GM21447 (cell line): ENCODE results near the gene DMBT1.

Source experiments
- ATAC-seq: cut with Tn5 transposase; IDR thresholded peaks from one replicate; pipeline ENCODE4 v1.9.1; 2021; ENCODE audit not compliant: unreplicated experiment

DMBT1 gene

DNA sequence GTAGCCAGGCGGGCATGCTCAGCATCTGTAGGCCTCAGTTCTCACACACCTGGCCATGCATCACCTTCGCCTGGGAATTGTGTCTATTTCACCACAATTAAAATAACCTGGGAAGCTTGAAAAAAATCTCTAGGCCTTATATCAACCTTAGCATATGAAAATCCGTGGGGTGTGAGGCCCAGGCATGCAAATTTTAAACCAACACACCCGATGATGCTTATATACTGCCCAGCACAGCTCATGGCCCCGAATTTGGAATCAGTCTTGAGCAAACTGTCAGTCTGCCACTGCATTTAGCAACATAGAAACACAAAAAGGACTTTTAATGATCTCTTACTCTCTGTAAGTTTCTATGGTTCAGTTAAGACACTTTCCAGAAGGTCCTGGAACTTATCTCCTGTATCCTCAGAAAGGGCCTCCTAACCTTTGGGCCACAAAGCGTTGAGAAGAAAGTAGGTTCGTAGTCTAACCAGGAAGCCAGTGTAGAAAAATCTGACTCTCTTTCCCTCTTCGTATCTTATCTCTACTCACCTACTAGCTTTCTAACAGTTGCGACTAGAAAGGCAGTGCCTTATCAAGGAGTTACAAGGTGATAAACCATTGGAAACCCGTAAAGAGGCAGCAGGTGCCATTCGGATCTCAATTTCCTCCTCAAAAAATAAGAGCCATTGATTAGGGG, 12.0 kb upstream of the DMBT1 start:
- ATAC-seq = no peak

DNA sequence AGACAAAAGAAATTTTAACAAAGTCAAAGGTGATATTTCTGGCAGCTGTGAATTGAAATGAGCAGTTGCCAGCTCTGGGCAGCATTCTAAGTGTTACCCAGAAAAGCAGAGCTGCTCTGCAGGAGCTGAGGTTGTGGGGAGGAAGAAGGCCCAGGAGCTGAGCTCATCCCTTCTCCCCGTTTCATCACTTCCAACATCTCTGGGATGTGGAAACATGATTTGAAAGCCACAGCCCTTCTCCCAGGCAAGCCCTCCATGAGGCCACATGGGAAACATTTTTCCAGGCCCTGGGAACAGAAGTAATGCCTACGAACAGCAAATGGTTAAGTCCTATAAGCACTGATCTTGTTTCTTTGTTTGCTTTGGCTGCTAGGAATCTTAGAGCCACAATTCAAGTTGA, 10.9 kb upstream of the DMBT1 start:
- no peak for ATAC-seq

DNA sequence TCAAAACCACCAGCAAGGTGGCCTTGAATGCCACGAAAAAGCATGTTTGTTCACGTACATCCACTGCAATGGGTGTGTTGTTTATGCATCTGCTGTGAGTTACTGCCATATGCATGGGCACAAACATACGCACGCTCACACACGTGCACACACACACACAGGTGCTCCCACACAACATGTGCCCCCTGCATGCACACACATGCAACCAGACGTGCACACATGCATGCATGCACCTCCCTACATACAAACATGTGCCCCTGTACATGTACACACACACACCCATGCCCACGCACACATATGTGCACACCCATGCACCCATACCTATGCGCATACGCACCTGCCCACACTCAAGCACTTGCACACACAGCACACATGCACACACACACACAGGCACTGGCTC, 10.1 kb upstream of the DMBT1 start:
- ATAC-seq = no peak

DNA sequence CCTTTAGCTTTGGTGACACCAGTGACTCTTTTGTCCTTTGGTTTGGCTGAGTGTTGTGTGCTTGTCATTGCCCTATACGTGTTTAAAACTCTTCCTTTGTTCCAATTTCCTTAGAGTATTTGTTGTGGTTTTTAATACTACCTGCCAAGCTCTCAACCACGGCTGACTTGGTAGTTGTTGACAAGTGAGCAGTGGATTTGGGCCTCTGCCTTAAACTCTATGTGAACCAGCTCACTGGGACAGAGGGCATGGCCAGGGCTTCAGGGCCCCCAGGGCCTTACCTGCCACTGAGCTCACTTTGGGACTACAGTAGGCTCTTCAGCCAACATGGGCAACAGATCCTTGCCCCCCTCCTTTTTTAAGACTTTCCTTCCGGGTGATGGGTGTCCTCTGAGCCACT, 9.6 kb upstream of the DMBT1 start:
- no peak for ATAC-seq

DNA sequence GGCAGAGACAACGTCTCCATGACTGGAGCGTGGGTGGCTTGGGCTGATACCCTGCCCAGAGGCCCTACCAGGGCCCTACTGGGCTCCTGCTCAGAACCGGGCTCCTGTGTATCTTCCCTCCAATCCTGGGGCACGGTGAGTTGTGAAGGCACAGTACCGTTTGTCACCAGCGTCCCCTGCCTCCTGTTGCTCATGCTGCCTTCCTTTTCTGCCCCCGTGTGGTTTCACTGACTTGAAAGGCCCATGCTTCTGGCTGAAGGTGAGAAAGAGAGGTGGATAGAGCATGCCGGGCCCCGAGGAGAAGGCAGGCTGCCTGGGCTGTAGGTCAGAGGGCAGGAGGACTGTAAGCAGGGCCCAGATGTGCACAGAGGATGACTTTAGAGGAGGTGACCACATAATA, 9.1 kb upstream of the DMBT1 start:
- no peak for ATAC-seq

DNA sequence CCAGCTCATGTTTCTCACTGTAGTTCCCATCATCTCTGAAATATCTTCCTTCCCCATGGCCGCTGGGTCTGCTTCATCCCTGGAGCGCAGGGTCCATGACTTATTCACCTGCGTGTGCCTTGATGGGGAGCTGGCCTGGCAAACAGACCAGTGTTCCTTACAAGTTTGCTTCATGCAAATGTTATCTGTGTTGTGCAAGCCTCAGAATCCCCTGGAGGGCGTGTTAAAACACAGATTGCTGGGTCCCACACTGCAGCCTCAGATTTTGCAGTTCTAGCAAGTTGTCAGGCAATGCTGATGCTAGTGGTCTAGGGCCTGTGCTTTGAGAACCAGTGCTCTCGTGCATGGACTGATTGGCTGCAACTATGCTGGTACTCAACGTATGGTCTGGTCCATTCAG, 7.2 kb upstream of the DMBT1 start:
- ATAC-seq = no peak

DNA sequence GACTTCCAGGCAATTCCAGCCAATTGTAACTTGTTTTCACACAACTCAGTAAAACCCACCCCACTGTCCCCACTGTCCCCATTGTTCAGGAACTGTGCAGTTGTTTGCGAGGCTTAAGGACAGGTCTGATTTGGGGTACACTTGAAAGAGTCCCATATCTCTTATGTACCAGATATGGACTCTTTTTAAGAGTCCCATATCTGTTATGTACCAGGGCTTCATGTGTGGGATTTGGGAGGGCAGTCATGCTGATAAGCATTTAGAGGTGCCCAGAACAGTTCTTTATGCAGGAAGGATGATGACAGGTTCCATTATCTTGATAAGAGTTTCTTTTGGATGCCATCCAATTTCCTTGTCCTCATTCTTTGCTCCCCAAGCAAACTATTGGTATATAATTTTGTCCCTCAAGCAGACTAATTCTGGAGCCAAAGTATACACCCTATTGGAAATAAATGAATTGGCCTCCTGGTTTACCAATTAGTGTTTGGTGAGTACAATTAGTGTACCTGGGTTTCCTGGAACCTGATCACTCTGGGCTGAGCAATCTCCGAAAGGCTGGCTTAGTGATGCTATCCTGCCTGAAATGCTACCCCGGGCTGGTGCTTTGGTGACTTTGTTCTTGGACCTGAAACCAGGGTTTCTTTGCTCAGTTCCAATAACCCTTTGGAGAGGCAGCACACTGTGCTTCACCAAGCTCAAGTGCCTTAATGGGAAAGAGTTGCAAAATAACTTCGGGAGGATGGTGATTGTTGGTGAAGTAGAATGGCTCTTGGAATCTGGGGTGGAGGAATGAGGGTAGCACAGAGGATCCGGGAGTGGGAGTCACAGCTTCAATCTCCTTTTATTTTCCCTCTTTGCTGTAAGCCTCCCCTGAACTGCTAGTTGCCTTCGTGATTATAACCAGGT, 6.2 kb upstream of the DMBT1 start:
- no peak for ATAC-seq

DNA sequence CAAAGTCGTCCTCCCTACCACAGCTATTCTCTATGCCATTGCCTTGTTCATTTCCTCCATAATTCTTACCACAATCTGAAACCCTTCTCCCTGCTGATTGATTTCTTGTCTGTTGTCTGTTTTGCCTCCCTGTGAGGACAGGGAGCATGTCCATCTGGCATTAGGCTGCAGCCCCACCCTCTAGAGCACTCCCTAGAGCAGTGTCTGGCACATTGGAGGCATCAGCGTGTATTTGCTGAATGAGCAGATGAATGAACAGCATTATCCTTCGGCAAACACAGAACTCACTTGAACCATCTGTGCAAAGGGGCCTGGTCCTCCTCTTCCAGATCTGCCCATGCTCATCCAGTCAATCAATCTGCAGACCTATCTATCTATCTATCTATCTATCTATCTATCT, 5.1 kb upstream of the DMBT1 start:
- no peak for ATAC-seq

DNA sequence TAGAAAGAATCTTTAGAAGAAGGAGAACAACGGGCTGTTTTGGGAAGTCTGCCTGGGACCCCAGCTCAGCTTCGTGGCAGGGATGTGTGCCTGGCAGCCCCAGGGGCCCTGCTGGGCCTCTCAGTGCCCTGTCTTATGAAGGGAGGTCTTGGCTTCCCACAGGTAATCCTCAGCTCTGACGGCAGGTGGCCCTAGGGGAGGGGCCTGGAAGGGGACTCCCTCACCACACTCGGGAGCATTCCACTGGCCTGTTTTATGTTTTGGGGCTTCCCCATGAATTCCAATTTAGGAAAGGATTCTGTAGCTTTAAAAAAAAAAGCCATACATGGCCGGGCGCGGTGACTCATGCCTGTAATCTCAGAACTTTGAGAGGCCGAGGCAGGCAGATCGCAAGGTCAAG, 3.0 kb upstream of the DMBT1 start:
- no peak for ATAC-seq

DNA sequence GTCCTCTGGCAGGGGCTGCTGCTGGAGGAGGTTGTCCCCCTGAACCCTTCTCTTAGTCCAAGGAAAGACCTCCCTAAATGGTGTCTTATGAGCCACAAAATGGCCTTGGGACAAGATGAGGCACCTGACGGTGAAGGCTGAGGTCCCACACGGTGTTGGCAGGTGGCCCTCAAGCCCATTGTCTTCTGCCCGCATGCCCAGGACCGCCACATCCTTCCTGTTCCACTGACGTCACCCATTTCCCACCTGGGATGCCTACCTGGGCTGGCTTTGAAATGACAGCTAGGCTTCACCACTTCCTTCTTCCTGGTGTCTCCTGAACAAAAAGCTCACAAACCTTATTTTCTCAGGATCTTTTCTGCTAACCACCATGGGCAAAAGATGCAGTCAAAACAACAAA, 2.1 kb upstream of the DMBT1 start:
- no peak for ATAC-seq

DNA sequence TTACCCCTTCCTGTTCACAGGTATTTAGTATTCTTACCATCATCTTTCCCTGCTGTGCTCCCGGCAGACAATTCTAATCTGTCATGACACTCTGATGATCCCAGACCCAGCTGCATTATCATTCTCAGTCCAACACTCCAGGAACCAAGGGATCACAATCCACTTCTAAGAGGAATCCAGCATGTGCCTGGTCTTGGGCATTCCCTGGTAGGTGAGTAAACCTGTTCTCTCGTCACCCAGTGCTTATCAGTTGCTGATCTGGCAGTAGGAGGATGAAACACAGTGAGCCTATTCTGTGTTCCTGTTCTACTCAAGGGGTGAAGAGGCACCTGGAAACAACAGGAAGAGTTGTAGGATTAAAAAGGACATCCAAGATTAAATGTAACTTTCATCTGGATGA, 1.3 kb upstream of the DMBT1 start:
- ATAC-seq = no peak

DNA sequence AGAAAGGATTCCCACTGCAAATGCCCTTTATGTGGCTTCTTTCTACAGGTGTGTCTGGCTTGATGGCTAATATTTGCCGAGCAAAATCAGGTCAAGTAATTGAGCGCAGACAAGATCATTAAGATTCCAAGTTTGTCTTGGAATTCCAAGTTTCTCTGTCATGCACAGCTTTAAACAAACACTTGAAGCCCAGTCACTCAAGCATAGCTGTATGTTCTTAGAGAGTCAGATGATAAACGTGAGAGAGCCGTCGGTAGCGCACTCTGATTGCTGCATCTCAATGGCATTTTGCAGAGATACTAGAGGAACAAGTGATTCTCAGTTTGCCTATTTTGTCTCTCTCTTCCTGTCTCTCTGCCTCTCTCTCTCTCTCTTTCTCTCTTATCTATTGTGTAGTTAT, 658 bp downstream of the DMBT1 start:
- no peak for ATAC-seq

DNA sequence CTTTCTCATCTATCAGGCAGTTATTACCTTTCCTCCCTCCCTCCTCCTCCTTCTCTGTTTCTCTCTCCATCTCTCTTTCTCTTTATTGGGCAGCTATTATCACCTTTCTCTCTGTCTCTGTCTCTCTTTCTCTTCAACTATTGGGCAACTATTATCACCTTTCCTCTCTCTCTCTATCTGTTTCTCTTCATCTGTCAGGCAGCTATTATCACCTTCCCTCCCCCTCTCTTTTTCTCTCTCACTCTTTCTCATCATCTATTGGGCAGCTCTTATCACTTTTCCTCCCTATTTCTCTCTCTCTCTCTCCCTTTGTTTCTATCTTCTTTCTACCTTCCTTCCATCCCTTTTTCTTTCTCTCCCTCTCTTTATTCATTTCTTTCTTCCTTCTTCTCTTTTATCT, 1.2 kb downstream of the DMBT1 start:
- no peak for ATAC-seq

DNA sequence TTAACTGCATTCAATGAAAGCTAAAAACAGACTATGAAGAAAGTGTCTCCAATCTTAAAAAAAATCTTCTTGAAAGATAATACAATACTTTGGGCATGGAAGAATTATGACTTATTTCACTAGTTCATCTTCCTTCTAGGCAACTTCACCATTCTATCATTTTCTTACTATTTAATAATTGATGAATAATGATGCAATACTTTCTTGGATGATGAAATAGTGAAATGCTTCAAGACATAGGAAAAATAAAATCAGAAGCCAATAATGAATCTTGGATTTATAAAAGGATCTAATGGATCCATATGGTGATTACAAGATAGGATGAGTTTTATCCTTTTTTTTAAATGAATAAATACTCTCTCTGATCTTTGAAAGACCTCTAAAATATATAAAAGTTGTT, 4.4 kb downstream of the DMBT1 start:
- ATAC-seq = no peak

DNA sequence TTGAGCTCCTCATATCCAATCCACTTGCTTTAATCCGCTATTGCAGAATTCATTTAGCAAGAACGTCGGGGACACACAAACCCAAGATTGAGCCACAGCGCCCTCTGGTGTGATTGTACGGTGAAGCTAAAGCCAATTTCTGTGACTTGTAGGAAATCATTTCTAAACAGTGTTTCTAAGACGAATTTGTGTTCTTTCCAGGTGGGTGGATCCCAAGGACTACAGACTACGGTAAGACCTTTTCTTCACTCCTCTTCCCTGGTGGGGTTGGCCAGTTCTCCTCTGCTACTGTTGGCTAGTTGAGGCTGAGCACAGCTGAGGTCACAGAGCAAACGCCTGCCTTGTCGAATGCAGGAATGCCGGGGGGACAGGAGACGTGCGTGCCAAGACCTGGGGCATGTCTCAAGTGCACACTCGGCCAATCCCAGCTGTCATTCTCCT, 5.2 kb downstream of the DMBT1 start:
- no peak for ATAC-seq

DNA sequence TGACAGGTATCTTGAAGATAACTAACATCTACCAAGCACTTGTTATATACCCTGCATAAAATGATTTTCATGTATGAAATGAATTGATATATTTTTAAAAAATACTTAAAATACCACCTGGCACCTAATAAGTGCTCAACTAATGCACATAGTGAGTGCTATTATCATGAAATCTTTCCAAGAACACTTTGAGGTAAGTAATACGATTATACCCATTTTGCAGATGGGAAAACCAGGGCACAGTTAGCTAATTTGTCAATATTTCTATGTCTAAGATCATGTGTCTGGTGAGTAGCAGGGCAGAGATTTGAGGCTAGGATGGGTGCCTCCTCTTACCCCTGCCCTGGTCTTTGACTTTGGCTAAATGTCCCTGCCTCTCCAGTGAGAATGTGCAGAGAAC, 6.1 kb downstream of the DMBT1 start:
- ATAC-seq = no peak

DNA sequence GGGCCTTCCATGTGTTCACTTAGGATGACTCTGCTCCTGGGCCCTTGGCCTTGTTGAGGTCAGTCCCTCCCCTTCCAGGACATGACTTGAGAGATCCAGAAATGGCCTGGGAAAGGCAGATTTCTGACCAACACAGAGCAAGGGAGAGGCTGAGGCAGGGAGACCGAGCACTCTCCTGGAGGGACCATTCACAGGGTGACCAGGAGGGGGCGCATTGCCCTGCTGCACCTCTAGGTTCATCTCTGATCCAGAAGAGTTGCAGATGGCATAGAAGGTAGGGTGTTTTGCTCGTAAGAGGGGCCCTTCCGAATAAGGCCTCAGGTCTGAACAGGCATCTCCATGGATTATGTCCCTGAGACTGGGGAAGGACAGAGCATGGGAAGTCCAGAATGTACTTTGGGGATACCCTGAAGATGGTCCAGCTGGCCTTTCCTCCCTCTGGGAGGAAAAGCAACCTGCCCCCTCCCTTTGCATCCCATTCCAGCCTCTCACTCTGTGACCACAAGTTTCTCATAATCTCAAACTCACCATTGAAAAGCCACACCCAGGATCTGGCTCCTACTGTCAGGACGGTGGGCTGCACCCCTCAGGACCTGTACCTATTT, 6.6 kb downstream of the DMBT1 start:
- no peak for ATAC-seq

DNA sequence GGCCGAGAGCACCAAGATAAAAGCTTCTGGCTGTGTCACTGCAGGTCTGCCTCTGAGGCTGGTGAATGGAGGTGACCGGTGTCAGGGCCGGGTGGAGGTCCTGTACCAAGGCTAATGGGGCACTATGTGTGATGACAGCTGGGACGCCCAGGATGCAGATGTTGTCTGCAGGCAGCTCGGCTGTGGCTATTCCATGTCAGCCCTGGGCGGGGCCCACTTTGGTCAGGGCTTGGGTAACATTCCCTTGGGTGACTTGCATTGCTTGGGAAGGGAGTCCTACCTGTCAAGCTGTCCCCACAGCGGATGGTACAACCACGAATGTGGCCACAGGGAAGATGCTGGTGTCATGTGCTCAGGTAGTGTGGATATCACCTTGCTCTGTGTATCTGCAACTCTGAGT, 8.0 kb downstream of the DMBT1 start:
- ATAC-seq = no peak

DNA sequence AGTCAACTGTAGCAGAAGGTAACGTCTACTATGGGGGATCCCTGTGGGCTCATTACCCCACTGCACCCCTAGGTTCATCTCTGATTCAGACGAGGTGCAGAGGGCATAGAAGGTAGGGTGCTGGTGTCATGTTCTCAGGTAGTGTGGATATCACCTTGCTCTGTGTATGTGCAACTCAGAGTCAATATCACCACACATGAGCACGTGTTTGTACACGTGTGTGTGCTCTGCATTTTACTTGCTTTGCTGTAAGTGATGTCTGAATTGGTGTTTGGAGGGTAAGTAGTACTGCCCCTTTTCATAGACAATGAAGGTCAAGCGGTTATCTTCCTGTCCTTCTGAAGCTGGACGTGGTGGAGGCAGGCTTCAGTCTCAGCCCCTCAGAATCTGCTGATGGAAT, 10.4 kb downstream of the DMBT1 start:
- ATAC-seq = no peak

DNA sequence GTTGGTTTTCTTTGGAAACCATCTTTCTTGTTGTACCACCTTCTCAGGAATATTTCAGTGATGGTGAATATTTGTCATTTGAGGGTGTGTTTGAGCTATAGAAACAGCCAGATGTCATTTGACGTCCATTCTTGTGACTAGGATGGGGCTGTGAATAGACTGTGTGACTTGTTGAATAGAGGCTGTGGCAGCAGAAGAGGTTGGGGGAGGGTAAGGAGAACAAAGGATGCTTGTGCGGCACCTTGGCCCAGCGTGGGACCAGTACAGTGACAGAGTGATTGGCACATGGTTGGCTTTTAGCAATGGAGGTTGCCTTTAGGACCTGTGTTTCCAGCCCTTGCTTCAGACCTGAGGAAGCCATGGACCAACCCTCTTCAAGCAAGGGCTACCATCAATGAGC, 11.3 kb downstream of the DMBT1 start:
- ATAC-seq = no peak

DNA sequence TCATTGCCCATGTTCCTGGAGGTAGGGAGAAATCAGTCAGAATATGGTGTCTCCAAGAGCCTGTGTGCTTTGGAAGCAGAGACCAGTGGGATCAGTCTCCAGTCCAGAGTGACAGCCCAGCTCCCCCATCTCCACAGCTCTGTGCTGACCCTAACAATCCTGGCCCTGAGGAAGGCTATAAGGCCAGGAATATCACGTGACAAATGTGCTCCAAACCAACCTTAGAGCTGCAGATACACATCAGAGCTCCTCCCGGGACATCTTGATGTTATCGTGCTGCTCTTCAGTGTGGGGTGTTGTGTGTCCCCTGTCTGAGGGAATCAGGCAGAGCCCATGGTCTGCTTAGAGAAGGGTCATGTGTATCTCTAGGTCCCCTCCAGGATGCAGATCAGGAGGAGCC, 15.2 kb downstream of the DMBT1 start:
- no peak for ATAC-seq

DNA sequence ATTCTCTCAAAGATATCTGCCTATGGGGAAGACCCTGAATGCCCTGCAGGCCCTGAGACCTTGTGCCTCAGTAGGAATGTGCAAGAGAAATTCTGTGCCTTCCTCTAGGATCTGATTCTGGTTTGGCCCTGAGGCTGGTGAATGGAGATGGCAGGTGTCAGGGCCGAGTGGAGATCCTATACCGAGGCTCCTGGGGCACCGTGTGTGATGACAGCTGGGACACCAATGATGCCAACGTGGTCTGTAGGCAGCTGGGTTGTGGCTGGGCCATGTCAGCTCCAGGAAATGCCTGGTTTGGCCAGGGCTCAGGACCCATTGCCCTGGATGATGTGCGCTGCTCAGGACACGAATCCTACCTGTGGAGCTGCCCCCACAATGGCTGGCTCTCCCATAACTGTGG, 15.7 kb downstream of the DMBT1 start:
- no peak for ATAC-seq
